HG03175 (cell line): Measurements from ENCODE around the gene ZBED3.
"Not testable (repeated sequence)": the region's sequence is repeated elsewhere in the genome, so short reads cannot be mapped to it uniquely, and the experiment has no call there.

Experiments
- ATAC-seq: cut with Tn5 transposase; IDR thresholded peaks from one replicate; pipeline ENCODE4 v1.9.1; 2021; ENCODE audit warnings: mild to moderate bottlenecking, moderate library complexity; ENCODE audit not compliant: unreplicated experiment

ZBED3 gene

GRCh38 chr5:77086689-77087483, at the start of gene ZBED3:
TSS of gene ZBED3 (minus strand) at chr5:77087285. CDS start at chr5:77077878, 9,407 bp downstream.
- peak; percentile 79 for ATAC-seq

- ATAC-seq: no peak
These were observed 46.1 kb upstream of the ZBED3 start for GRCh38 chr5:77133061-77133758.

- ATAC-seq: no peak
These were observed 44.3 kb upstream of the ZBED3 start for GRCh38 chr5:77131361-77131760.

- ATAC-seq: no peak
These were observed 42.4 kb upstream of the ZBED3 start for GRCh38 chr5:77129391-77129990.

GRCh38 chr5:77128411-77129061, 41.5 kb upstream of the ZBED3 start:
- ATAC-seq: no peak

GRCh38 chr5:77123057-77123456, 36.0 kb upstream of the ZBED3 start:
- ATAC-seq: no peak

GRCh38 chr5:77120706-77121105, 33.6 kb upstream of the ZBED3 start:
- ATAC-seq: no peak

GRCh38 chr5:77120086-77120485, 33.0 kb upstream of the ZBED3 start:
- ATAC-seq: no peak

GRCh38 chr5:77117161-77117560, 30.1 kb upstream of the ZBED3 start:
- no peak for ATAC-seq

- ATAC-seq: not testable (repeated sequence)
These were observed 19.9 kb upstream of the ZBED3 start for GRCh38 chr5:77107035-77107434.

GRCh38 chr5:77104813-77105212, 17.7 kb upstream of the ZBED3 start:
- no peak for ATAC-seq

GRCh38 chr5:77103457-77103856, 16.4 kb upstream of the ZBED3 start:
- ATAC-seq: no peak

GRCh38 chr5:77102549-77102948, 15.5 kb upstream of the ZBED3 start:
- ATAC-seq: no peak

- ATAC-seq: no peak
These were observed 14.2 kb upstream of the ZBED3 start for GRCh38 chr5:77101298-77101697.

GRCh38 chr5:77095189-77095588, 8.1 kb upstream of the ZBED3 start:
- ATAC-seq: no peak

- no peak for ATAC-seq
These were observed 588 bp upstream of the ZBED3 start for GRCh38 chr5:77087484-77088261.

GRCh38 chr5:77086368-77086688, 757 bp downstream of the ZBED3 start:
- no peak for ATAC-seq

GRCh38 chr5:77083088-77083487, 4.0 kb downstream of the ZBED3 start:
- no peak for ATAC-seq

GRCh38 chr5:77082280-77082679, 4.8 kb downstream of the ZBED3 start:
- ATAC-seq: no peak

GRCh38 chr5:77080905-77081304, 6.2 kb downstream of the ZBED3 start:
- ATAC-seq: no peak

- not testable (repeated sequence) for ATAC-seq
These were observed 6.6 kb downstream of the ZBED3 start for GRCh38 chr5:77080479-77080878.
